Type B pancreatic cell (in vitro differentiated cells): ENCODE data around the gene KIRREL3. TPM values are rescaled to one million over a fixed set of nuclear protein-coding genes. Genes with fewer than 3 reads are reported as not detected.

Experiments used
- DNase-seq: peaks from one replicate; pipeline ENCODE4 v3.0.0; 2021; ENCODE audit warnings: mixed read lengths; ENCODE audit not compliant: unreplicated experiment; ENCODE audit errors: extremely low spot score
- H3K27ac Mint-ChIP-seq: 2 replicates; pipeline ENCODE4 v1.8.0; 2021; ENCODE audit warnings: mild to moderate bottlenecking, mixed read lengths
- H3K27me3 Mint-ChIP-seq: 2 replicates; pipeline ENCODE4 v1.8.0; 2021; ENCODE audit warnings: mixed read lengths
- H3K36me3 Mint-ChIP-seq: 2 replicates; pipeline ENCODE4 v1.8.0; 2021; ENCODE audit warnings: mixed read lengths
- H3K4me1 Mint-ChIP-seq: one replicate; pipeline ENCODE4 v1.8.0; 2021; ENCODE audit warnings: mixed read lengths; ENCODE audit not compliant: unreplicated experiment
- H3K4me3 Mint-ChIP-seq: 2 replicates; pipeline ENCODE4 v1.8.0; 2021; ENCODE audit warnings: mild to moderate bottlenecking, mixed read lengths
- H3K9me3 Mint-ChIP-seq: 2 replicates; pipeline ENCODE4 v1.8.0; 2021; ENCODE audit warnings: mixed read lengths
- total RNA-seq: library from RNA; stranded (reverse); gene quantifications from 2 replicates; pipeline ENCODE4 v1.2.1, GENCODE V29; 2021; ENCODE audit warnings: low replicate concordance
- TF ChIP-seq, protein P1 (sequence below): fragments of 200-600 bp; sonication (generic); conservative IDR thresholded peaks from 2 replicates; pipeline ENCODE4 v1.5.0; 2021; ENCODE audit warnings: antibody characterized with exemption, mild to moderate bottlenecking

KIRREL3 gene
- total RNA-seq, 1 donor from 2014 or later, result 4.1 TPM

DNA sequence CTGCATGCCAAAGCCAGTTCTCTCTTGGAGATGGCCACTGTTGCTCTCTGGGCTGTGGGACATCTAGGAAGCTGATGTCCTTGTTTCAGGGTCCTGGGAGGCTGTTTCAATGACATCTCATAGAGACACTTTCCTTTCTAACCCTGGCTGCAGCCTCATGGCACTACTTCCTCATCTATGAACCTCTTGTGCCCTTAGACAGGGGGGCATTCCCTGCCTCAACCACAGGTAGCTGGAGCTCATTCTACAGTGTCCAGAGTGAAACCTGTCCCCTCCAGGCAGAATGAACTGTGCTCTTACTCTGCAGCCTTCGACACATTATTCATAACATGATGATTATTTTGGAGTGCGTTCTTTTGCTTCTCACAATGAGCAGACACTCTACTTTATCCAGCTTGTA, 335.9 kb downstream of the KIRREL3 start:
- peaks cover 30% of the 10 kb centered on the region for H3K27me3 Mint-ChIP-seq
- TF ChIP-seq, protein P1, sequence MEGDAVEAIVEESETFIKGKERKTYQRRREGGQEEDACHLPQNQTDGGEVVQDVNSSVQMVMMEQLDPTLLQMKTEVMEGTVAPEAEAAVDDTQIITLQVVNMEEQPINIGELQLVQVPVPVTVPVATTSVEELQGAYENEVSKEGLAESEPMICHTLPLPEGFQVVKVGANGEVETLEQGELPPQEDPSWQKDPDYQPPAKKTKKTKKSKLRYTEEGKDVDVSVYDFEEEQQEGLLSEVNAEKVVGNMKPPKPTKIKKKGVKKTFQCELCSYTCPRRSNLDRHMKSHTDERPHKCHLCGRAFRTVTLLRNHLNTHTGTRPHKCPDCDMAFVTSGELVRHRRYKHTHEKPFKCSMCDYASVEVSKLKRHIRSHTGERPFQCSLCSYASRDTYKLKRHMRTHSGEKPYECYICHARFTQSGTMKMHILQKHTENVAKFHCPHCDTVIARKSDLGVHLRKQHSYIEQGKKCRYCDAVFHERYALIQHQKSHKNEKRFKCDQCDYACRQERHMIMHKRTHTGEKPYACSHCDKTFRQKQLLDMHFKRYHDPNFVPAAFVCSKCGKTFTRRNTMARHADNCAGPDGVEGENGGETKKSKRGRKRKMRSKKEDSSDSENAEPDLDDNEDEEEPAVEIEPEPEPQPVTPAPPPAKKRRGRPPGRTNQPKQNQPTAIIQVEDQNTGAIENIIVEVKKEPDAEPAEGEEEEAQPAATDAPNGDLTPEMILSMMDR, result no peak
- H3K4me1 Mint-ChIP-seq, result peaks cover 14% of the 10 kb centered on the region

DNA sequence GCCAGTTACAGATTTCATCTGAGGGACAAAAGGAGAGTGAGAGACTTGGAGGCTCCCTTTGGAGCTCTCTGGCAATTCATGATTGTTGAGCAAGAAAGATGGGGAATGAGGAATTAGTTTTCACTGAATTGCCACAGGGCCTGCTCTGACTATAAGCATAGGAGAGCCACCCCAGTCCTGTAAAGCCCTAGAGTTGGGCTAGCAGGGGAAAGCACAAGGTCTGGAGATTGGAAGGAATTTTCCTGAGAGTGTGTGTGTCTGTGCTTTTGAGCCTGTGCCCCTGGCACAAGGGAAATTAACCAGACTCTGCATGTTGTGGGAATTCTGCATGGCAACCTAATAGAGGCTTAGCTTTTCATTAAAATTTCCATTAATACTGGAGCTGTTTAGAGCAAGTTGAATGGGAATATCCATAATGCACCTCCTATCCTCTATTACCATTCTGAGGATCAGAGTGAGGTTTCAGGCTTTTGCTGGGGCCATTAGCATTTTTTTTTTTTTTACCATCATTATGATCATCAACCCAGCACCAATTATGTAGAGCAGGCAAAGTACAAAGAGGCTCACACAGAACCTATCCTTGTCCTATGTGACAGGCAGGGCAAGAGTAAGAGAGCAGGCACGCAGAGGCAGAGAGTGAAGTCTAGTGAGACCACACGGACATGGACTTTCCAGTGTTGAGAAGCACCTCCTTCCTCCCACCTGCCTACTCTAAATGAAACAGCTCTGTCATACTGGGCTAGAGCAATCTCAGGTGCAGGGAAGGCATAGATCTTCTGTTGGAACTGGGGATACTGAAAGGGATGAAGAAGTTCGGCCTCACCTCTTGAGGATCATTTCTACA, 336.6 kb downstream of the KIRREL3 start:
- Mint-ChIP-seq H3K27me3 (peaks cover 28% of the 10 kb centered on the region), H3K9me3 (no peaks in the 10 kb centered on the region), H3K36me3 (no peaks in the 10 kb centered on the region), H3K4me1 (peaks cover 14% of the 10 kb centered on the region), H3K4me3 (no peak overlapping the region), H3K27ac (no peak overlapping the region)
- TF ChIP-seq, protein P1, result no peak
- DNase-seq, result no peak

More for the DNA sequence above, 335.9 kb downstream of the KIRREL3 start:
- Mint-ChIP-seq H3K36me3 (no peaks in the 10 kb centered on the region), H3K27ac (no peak overlapping the region), H3K4me3 (no peak overlapping the region), H3K9me3 (no peaks in the 10 kb centered on the region)
- DNase-seq, result no peak

DNA sequence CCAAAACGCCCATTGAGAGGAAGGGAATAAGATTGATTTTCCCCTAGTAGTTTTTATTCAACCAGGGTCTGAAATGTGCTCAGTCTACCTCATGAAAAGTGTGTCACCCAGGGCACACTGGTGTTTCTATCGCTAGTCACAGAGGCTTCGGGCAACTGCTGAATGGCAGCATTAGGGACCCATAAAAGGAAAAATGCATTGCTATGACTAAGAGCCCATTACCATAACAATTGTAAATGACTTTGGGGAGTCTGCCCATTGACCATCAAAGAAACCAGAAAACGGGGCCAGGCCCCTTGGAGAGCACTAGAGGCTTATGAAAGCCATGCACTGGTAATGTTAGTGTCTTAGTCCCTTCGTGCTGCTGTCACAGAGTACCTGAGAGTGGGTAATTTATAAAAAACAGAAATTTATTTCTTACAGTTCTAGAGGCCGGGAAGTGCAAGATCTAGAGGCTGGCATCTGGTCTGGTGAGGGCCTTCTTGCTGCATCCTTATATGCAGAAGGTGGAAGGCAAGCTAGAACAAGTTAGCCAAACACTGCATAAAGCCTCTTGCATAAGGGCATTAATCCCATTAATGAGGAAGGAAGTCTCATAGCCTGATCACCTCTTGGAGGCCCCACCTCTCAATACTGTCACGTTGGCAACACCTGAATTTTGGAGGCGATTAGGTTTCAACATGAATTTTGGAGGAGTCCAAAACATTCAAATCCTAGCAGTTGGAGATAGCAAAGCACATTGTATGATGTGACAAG, 338.4 kb downstream of the KIRREL3 start:
- H3K4me3 Mint-ChIP-seq, result no peak overlapping the region
- peaks cover 11% of the 10 kb centered on the region for H3K4me1 Mint-ChIP-seq
- no peak for DNase-seq
- H3K36me3 Mint-ChIP-seq, result no peaks in the 10 kb centered on the region
- no peaks in the 10 kb centered on the region for H3K9me3 Mint-ChIP-seq
- no peak overlapping the region for H3K27ac Mint-ChIP-seq
- TF ChIP-seq, protein P1, result no peak
- H3K27me3 Mint-ChIP-seq, result peaks cover 20% of the 10 kb centered on the region

DNA sequence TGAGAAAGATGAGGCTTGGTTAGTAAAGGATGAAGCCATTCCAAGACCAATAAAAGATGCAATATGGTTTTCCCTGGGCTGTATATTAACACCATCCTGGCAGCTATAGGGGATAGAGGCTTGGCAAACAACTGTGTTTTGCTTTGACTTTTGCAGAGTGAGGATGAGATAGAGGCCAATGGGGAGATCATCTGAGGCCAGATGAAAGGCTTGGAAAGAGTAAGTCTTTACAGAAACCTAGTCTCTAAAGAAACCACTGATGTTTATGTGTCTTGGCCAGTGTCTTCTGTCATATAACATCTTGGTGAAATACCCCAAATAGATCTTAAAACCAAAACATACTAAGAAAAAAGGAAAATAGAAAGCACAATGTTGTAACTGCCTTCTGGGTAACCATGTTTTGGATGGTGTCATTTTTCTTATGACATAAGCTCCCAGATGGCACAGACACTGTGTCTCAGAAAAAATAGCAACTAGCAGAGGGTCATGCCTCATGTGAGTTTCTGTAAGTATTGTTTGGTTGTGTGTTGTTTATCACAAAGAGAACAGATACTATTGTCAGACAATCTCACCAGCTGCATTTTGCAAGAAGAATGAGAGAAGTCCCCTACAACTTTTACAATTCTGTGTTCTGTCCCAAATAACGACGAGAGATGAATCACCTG, 339.7 kb downstream of the KIRREL3 start:
- Mint-ChIP-seq H3K9me3 (no peaks in the 10 kb centered on the region), H3K36me3 (no peaks in the 10 kb centered on the region), H3K27ac (no peak overlapping the region), H3K4me3 (no peak overlapping the region), H3K27me3 (peaks cover 15% of the 10 kb centered on the region), H3K4me1 (peaks cover 11% of the 10 kb centered on the region)
- no peak for DNase-seq
- TF ChIP-seq, protein P1, result no peak

DNA sequence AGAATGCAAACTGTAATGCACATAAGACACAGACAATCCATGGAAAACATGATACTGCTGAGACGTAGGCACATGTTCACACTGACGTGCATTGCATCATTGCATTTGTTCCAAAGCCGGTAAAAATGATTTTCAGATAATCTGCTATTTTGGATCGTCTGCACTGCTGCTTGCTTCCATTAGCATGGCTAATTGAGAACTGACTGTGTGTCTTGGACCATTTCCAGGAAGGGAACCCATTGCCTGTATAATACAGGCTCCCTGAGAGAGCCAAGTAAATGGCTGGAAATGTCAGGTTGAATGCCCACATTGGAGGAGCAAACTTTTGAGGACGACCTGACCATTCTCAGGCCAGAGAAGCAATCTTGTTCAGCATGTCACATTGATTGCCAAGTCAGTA, 340.2 kb downstream of the KIRREL3 start:
- Mint-ChIP-seq H3K27ac (no peak overlapping the region), H3K36me3 (no peaks in the 10 kb centered on the region), H3K4me1 (peaks cover 16% of the 10 kb centered on the region), H3K9me3 (no peaks in the 10 kb centered on the region), H3K27me3 (peaks cover 15% of the 10 kb centered on the region), H3K4me3 (no peak overlapping the region)
- DNase-seq, result no peak
- TF ChIP-seq, protein P1, result no peak
